HG03354 (cell line): Measurements from ENCODE around the gene TMEM179.

Experiments
- ATAC-seq: cut with Tn5 transposase; IDR thresholded peaks from one replicate; pipeline ENCODE4 v1.9.1; 2021; ENCODE audit warnings: mild to moderate bottlenecking; ENCODE audit not compliant: unreplicated experiment, poor library complexity, severe bottlenecking

TMEM179 gene

GRCh38 chr14:104559804-104560585 is 44.6 kb downstream of the TMEM179 start:
- no peak for ATAC-seq

GRCh38 chr14:104559028-104559803 is 45.4 kb downstream of the TMEM179 start:
- no peak for ATAC-seq

DNA sequence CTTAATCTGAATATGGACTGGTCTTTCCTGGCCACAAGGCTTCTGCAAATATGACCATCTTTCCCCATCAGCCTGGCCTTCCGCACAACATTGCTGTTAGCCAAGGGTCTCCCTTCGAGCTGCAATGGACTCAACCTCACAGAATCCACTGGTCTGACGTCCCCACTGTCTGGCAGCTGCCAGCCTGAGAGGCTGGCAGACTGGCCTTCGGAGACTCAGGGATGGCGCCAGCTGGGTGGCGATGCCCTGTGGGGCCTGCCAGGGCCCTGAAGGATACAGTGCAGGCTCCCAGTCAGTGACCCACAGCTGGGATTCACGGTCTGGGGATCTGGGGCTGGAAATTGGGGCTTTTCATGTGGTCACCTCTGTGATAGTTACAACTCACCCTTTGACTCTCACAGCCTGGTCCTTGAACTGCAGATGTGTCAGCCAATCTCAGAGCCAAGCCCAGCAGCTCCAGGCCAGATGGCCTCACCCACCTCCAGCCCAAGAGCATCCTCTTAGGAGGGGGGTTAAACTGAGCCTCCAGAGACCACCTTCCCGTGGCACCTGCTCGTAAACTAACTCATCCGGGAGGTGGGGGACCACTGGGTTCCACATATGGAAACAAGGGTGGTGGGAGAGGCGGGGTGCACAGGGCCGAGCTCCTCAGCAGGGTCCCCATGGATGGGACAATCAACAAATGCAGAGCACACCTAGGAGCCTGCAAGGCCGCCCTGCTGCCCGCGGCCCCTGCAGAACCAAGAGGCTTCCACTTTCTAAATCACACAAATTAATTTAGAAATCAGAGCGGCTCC is 46.1 kb downstream of the TMEM179 start:
- ATAC-seq: no peak

- ATAC-seq: no peak
Observed at GRCh38 chr14:104557766-104558165, 46.8 kb downstream of the TMEM179 start.

DNA sequence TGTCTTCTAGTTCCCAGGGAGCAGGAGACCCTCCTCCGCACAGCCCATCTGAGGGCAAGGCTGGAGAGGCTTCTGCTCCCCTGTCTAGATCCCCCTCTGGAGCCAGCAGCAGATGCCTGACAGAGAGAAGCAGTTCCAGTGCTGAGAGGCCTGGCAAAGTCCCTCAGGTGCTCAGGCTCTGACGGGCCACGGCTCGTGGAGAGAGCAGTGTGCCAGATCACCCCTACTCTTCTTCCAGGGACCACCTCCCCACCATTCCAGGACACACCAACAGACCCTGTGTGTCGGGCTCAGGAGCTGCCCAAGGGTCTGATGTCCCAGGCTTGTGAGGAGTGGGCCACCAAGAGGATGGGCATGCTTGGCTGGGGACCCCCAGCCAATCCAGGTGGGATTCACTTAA is 47.5 kb downstream of the TMEM179 start:
- ATAC-seq: no peak

DNA sequence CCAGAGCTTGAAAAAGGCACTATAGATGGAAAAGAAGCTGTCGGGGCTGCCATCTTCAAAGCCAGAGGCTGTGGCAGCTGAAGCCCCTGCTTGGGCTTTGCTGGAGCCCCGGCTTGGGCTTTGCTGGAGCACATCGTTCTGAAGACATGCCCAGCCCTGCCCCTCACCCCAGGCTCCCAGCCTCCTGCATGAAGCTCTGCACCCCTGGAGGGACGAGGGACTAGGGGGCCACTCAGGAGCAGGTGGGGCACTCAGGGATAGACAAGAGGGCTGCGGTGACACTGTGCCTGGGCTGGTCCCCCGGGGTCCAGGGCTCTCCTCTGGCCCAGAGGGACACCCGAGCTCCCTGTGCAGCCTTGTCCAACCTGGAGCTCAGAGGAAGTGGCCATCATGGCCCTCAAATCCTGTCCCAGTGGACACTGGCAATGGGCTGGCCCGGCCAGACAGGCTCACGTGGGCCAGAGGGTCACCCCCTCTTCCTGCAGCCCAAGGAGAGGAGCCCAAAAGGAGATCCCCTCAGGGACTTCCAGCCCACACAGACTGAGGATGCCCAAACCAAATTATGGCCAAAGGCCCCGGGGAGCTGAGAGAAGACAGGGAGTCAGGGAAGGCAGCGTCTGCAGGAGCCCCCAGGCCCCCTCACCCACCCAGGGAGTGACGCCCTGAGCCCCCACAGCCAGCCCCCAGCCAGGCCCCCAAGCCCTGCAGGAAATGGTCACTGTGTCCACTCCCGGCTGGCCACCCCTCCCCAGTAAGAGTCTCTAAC is 48.1 kb downstream of the TMEM179 start:
- ATAC-seq: no peak

DNA sequence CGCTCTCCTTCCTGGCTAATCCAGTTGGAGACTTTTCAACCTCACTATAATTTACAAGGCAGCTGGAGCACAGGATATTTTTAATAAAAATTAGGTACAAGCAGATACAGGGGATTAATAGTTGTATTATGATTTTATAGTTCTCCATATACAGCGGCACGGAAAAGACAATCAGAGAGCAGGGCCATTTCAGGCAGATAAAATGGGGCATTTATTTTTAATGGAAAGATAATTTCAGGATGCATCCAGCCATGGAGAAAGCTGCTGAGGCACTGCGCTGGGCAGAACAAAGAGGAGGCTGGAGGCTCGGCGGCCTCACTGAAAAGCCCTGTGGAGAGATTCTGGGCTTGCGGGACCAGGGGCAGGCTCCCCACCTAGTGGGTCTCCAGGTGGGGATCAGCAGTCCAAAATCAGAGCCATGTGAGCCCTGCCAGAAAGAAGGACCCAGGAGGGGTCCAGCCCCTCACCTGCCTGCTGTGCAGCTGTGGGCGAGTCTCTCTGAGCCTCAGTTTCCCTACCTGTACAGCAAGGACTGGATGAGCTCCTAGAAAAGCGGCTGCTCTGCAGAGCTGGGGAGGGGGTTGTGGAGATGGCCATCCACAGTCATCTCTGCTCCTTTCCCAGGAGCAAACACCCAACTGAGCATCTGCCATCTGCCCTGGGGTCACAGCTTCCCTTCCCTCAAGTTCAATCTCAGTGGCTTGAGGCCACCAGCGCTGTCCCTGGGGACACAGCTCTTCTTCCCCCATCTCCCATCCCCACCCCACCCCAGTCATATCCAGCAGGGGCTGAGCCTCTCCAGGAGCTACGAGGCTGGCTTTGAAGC is 48.9 kb downstream of the TMEM179 start:
- no peak for ATAC-seq

- no peak for ATAC-seq
Observed at GRCh38 chr14:104554608-104555429, 49.8 kb downstream of the TMEM179 start.

GRCh38 chr14:104554088-104554607 is 50.4 kb downstream of the TMEM179 start:
- no peak for ATAC-seq

DNA sequence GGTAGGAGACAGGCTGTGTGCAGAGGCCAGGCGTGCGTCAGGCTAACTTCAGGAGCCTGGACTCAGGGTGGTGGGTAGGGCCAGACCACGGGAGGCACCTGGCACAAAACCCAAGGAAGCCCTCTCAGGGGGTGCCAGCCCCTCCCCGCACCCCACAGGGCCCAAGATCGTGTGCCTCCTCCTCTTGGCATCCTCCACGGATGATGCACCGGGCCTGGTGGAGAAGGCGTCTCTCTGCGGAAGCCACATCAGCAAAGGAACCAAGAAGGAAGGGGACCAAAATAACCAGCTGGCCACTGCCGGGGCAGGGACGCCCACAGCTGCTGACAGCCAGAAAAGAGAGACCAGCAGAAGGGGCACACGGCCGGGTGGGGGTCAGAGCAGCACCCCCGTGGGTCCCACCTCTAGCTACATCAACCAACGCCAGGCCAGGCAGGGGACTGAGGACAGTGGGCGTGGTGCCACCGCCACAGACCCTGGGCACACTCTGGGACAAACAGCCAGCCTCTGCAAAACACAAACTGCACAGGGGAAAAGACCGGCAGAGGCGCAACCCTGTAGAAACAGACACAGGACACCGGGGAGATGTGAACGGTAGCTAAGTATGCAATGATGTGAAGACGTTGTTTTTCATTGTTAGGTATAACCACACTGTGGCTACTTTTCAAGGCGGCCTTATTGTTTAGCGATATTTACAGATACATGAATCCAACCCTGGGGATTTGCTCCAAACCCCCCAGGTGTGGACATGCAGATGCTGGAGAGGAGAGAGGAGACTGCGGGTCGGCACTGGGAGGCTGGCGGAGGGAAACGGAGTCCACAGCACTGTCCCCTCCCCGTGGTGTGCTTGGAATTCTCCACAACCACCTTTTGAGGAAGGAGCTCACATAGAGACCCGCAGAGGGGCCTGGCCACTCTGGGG is 51.1 kb downstream of the TMEM179 start:
- no peak for ATAC-seq

- ATAC-seq: no peak
Observed at GRCh38 chr14:104552738-104553125, 51.8 kb downstream of the TMEM179 start.

DNA sequence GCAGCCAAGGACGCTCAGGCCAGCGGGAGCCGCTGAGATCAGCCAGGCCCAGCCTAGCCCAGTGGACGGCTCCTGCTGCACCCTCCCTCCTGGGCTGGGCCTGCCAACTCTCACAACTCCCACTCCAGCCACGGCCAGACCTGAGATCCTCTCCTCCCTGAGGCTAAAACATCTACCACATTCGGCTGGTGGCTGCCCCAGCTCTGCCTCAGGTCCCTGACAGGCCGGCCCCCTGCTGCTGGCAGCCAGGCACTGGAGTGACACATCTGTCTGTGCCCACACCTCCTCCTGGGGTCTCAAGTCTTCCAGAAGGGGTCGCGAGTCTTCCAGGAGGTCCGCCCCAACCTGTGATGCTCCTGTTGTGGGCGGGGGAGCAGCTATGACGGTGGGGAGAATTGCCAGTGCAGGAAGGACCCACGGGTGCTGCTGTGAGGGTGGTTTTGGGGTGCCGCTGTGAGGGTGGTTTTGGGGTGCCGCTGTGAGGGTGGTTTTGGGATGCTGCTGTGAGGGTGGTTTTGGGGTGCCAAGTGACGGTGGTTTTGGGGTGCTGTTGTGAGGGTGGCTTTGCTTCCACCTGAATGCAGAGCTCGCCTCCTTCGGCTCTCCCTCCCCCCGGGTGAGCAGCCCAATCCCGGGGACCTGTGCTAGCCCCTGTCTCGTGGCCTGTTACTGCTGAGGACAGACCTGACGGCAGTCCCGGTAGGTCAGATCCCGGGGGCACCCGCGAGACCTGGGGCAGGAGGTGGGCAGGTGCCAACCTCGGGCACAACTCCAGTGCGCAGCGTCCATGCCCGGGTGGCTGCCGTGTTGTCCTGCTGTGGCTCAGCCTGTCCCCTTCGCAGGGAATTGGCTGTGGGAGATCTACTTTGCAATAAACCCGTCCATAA is 52.5 kb downstream of the TMEM179 start:
- no peak for ATAC-seq

GRCh38 chr14:104550861-104551728 is 53.5 kb downstream of the TMEM179 start:
- ATAC-seq: no peak

DNA sequence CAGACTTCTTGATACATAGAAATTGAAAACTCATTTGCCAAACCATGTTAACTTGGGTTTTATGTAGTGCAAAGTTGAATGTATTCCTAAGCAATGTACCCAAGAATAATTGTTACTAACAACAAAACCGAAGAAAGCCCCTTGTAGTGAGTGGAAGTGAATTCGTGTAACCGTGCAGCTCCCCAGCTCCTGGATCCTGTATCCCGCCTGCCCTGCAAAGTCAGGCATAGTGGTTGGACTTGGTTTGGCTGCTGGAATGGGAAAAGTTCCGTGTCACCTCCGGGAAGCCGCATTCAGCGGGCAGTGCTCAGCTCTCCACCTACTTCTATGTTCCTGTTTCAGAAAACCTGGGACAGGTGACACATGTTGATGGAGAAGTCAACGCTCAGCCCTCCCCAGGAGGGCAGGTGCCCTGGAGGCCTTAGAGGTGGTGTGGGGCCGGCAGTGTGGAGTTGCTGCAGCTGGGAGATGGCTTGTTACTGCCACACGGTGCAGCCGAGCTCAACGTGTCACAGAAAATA is 54.2 kb downstream of the TMEM179 start:
- no peak for ATAC-seq
